ENCODE results near the gene LDHD. TPM values are rescaled to one million over a fixed set of nuclear protein-coding genes. Genes with fewer than 3 reads are reported as not detected.

LDHD gene
- total RNA-seq, 1 donor from 2014 or later, result 1.2 TPM

DNA sequence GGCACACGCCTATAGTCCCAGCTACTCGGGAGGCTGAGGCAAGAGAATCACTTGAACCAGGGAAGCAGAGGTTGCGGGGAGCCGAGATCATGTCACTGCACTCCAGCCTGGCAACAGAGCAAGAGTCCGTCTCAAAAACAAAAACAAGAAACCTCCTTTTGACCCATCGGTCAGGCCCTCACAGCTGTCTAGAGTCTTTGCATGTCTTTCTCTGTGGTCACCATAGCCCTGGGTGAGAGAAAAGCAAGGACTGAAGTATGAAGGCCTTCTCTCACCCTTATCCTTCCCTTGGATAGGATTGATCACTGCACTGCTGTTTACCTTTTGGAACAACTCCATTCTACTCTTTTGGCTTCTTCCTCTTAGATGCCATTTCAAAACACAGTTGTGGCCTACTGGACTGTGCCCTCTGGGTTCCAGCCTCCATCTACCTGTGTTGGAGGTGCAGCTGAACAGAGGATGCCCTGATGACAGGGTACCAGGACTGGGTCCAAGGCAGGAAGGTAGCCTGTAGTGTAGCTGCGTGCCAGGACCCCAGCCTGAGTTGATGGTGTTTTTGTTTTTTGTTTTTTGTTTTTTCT lies 37.1 kb downstream of the LDHD start:
- no peak for DNase-seq (ENCODE audit: extremely low spot score, unreplicated experiment)
- Mint-ChIP-seq H3K9me3 (ENCODE audit: unreplicated experiment) (peaks cover 4% of the 10 kb centered on the region), H3K27ac (ENCODE audit: unreplicated experiment) (no peak overlapping the region), H3K4me3 (ENCODE audit: unreplicated experiment) (no peak overlapping the region), H3K4me1 (ENCODE audit: unreplicated experiment) (peaks cover 16% of the 10 kb centered on the region), H3K27me3 (ENCODE audit: unreplicated experiment) (no peaks in the 10 kb centered on the region), H3K36me3 (ENCODE audit: unreplicated experiment) (peaks cover 4% of the 10 kb centered on the region)
- TF ChIP-seq, protein P1, sequence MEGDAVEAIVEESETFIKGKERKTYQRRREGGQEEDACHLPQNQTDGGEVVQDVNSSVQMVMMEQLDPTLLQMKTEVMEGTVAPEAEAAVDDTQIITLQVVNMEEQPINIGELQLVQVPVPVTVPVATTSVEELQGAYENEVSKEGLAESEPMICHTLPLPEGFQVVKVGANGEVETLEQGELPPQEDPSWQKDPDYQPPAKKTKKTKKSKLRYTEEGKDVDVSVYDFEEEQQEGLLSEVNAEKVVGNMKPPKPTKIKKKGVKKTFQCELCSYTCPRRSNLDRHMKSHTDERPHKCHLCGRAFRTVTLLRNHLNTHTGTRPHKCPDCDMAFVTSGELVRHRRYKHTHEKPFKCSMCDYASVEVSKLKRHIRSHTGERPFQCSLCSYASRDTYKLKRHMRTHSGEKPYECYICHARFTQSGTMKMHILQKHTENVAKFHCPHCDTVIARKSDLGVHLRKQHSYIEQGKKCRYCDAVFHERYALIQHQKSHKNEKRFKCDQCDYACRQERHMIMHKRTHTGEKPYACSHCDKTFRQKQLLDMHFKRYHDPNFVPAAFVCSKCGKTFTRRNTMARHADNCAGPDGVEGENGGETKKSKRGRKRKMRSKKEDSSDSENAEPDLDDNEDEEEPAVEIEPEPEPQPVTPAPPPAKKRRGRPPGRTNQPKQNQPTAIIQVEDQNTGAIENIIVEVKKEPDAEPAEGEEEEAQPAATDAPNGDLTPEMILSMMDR (IDR thresholded peaks at IDR 0.05), result no peak

DNA sequence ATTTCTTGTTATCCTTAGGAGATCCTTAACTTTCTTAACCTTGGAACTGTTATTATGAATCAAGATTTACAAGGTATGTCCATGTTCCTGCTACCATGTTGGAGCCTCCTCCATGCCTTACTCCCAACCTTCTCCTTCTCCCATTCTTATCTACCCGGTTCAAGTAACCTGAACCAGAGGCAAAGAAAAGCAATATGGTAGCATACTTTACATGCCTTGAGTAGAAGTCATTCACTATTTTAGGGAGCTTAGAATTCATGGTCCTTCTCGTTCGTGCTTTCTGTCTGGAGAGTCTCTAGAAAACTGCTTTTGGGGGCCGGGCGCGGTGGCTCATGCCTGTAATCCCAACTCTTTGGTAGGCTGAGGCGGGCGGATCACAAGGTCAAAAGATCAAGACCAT lies 37.7 kb downstream of the LDHD start:
- Mint-ChIP-seq H3K4me1 (ENCODE audit: unreplicated experiment) (peaks cover 19% of the 10 kb centered on the region), H3K4me3 (ENCODE audit: unreplicated experiment) (no peak overlapping the region), H3K36me3 (ENCODE audit: unreplicated experiment) (peaks cover 4% of the 10 kb centered on the region), H3K9me3 (ENCODE audit: unreplicated experiment) (peaks cover 4% of the 10 kb centered on the region), H3K27me3 (ENCODE audit: unreplicated experiment) (no peaks in the 10 kb centered on the region), H3K27ac (ENCODE audit: unreplicated experiment) (no peak overlapping the region)
- TF ChIP-seq, protein P1 (IDR thresholded peaks at IDR 0.05), result no peak
- no peak for DNase-seq (ENCODE audit: extremely low spot score, unreplicated experiment)

DNA sequence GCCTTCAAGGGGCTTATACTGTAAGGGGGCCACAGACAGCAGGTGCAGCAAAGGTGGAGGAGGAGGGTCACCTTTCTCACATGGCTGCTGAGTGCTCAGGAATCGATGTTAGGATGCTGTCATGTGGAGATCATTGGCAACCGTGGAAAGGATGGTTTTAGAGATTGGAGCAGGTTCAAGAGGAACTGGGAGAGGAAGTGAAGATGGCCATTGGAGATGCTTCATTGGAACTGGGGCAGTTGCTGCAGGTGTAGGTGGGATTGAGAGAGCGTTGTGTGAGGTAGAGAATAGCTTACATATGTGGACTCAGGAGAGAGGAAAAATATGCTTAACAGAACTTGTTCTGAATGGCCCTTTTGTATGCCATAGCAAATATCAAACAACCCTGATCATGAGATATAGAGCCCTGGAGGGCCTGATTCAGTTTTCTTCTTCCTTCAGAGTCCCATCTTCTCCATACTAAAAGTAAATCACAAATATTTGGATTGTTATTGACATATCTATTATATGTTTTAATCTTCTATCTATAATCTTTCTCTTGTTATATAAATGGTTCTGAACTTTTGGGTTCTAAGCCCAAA lies 40.8 kb downstream of the LDHD start:
- no peaks in the 10 kb centered on the region for H3K27me3 Mint-ChIP-seq (ENCODE audit: unreplicated experiment)
- no peak for DNase-seq (ENCODE audit: extremely low spot score, unreplicated experiment)
- no peak overlapping the region for H3K4me3 Mint-ChIP-seq (ENCODE audit: unreplicated experiment)
- H3K9me3 Mint-ChIP-seq (ENCODE audit: unreplicated experiment), result peaks cover 4% of the 10 kb centered on the region
- H3K4me1 Mint-ChIP-seq (ENCODE audit: unreplicated experiment), result peaks cover 25% of the 10 kb centered on the region
- TF ChIP-seq, protein P1 (IDR thresholded peaks at IDR 0.05), result no peak
- peaks cover 4% of the 10 kb centered on the region for H3K36me3 Mint-ChIP-seq (ENCODE audit: unreplicated experiment)
- no peak overlapping the region for H3K27ac Mint-ChIP-seq (ENCODE audit: unreplicated experiment)

DNA sequence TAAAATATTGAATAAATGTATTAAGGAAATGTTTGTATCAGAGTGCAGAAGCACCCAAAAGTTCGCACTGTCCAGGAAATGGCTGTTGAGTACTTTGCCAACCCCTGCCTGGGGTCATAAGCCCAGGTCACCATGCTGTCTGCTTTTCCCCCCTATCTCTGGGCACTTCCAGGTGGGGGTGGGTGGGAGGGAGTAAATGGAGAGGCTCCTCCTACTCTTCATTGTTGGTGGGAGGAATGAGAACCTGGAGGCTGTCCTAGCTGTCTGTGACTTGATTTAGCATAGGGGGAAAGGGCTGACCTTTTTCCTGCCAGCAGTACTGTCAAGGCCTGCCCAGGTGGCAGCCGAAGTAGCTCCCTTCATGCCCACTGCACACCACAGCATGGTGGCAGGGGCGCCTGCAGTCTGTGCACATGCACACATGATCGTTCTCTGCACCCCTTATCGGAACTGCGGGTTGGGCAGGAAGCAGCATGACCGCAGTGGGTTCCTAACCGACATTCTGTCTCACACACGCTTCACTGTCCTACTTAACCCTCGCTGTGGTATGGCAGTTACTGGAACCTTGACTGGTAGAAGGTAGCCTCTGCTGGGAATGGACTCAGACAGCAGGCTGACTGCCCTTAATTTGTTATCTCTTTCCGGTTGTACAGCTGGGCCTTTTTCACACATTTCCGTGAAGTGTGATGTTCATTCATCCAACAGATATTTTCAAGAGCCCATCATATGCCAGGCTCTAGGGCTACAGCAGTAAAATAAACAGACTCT lies 41.5 kb downstream of the LDHD start:
- Mint-ChIP-seq H3K27ac (ENCODE audit: unreplicated experiment) (no peak overlapping the region), H3K27me3 (ENCODE audit: unreplicated experiment) (no peaks in the 10 kb centered on the region), H3K4me3 (ENCODE audit: unreplicated experiment) (no peak overlapping the region), H3K4me1 (ENCODE audit: unreplicated experiment) (peaks cover 22% of the 10 kb centered on the region), H3K36me3 (ENCODE audit: unreplicated experiment) (peaks cover 4% of the 10 kb centered on the region), H3K9me3 (ENCODE audit: unreplicated experiment) (peaks cover 4% of the 10 kb centered on the region)
- no peak for DNase-seq (ENCODE audit: extremely low spot score, unreplicated experiment)
- TF ChIP-seq, protein P1 (IDR thresholded peaks at IDR 0.05), result no peak

DNA sequence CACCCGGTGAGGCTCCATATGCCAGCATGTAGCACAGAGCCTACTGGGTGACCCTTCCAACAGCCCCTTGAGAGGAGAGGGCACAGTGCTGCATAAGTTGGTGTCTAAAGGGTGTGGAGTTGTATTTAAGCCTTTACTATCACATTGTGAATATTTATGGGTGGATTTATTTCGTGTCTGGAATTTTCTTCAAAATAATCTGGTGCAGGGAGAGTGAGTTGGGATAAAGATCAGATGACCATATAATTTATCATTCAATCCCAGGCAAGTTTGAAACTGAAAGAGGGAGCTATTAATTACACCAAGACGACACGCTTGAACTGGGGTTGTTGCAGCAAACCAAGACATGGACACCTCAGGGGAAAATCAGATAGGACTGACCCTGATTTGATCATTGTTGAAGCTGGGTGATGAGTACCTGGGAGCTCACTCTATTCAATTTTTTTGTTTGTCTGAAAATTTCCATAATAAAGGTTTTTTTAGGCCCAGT lies 42.2 kb downstream of the LDHD start:
- Mint-ChIP-seq H3K9me3 (ENCODE audit: unreplicated experiment) (peaks cover 4% of the 10 kb centered on the region), H3K4me3 (ENCODE audit: unreplicated experiment) (no peak overlapping the region), H3K36me3 (ENCODE audit: unreplicated experiment) (peaks cover 4% of the 10 kb centered on the region), H3K4me1 (ENCODE audit: unreplicated experiment) (peaks cover 21% of the 10 kb centered on the region), H3K27me3 (ENCODE audit: unreplicated experiment) (no peaks in the 10 kb centered on the region), H3K27ac (ENCODE audit: unreplicated experiment) (no peak overlapping the region)
- no peak for DNase-seq (ENCODE audit: extremely low spot score, unreplicated experiment)
- TF ChIP-seq, protein P1 (IDR thresholded peaks at IDR 0.05), result no peak

Data from osteocyte (in vitro differentiated cells).